Liver (tissue), 3 donors: ENCODE results near the gene HYAL3.

ENCODE experiments used
- ATF3 ChIP-seq: IDR thresholded peaks from 2 replicates; pipeline ENCODE4 v1.6.1; 2016; ENCODE audit warnings: antibody characterized with exemption
- CTCF ChIP-seq: fragments of 150-350 bp; IDR thresholded peaks from 2 replicates; pipeline ENCODE4 v1.5.1; 2017; ENCODE audit warnings: improper control_type of control experiment, low read depth, low read length; ENCODE audit not compliant: missing input control
- EGR1 ChIP-seq, 2 donors: IDR thresholded peaks; 2 replicates each; pipeline ENCODE4 v1.6.1; 2016 to 2018; ENCODE audit warnings: antibody characterized with exemption in 2 of 2, low read depth in 2 of 2
- donor health status: healthy.
- donor health status: healthy.

- TF ChIP-seq ATF3 (no peak), CTCF (peak; percentile 9), EGR1 (IDR thresholded peaks at IDR 0.05; ENCODE audit: low read depth in 2 of 2) (no peak)
Observed at GRCh38 chr3:50297896-50298725, 1.1 kb downstream of the HYAL3 start.
